ENCODE measurements around the gene CHST12.
"Not testable (repeated sequence)": the region's sequence is repeated elsewhere in the genome, so short reads cannot be mapped to it uniquely, and the experiment has no call there.

DNA sequence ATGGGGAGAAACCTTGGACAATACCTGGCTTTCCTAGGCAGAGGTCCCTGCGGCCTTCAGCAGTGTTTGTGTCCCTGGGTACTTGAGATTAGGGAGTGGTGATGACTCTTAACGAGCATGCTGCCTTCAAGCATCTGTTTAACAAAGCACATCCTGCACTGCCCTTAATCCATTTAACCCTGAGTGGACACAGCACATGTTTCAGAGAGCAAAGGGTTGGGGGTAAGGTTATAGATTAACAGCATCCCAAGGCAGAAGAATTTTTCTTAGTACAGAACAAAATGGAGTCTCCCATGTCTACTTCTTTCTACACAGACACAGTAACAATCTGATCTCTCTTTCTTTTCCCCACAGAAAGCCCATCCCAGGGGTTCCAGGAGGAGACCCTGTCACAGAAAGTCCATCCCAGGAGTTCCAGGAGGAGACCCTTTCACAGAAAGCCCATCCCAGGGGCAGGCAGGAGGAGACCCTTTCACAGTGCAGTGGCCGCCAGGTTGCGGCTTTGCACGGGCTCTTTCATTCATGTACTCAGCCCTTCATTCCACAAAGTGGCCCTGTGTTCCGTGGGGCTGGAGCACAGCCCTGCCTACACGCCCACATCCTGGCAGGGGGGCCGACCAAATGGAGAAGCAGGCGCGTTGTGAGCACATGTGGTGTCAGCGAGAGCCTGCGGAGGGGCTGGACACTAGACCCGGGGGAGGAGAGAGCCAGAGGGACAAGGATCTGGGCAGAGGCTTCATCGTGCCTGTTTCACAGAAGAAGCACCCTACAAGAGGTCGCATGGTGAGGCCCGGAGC lies 13.2 kb upstream of the CHST12 start:
- TF ChIP-seq, protein P1, sequence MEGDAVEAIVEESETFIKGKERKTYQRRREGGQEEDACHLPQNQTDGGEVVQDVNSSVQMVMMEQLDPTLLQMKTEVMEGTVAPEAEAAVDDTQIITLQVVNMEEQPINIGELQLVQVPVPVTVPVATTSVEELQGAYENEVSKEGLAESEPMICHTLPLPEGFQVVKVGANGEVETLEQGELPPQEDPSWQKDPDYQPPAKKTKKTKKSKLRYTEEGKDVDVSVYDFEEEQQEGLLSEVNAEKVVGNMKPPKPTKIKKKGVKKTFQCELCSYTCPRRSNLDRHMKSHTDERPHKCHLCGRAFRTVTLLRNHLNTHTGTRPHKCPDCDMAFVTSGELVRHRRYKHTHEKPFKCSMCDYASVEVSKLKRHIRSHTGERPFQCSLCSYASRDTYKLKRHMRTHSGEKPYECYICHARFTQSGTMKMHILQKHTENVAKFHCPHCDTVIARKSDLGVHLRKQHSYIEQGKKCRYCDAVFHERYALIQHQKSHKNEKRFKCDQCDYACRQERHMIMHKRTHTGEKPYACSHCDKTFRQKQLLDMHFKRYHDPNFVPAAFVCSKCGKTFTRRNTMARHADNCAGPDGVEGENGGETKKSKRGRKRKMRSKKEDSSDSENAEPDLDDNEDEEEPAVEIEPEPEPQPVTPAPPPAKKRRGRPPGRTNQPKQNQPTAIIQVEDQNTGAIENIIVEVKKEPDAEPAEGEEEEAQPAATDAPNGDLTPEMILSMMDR (IDR thresholded peaks at IDR 0.05; ENCODE audit: poor library complexity), result not testable (repeated sequence)
- not testable (repeated sequence) for TF ChIP-seq EZH2phosphoT487 (IDR thresholded peaks at IDR 0.05; ENCODE audit: low read depth, severe bottlenecking, unreplicated experiment); EZH2 (IDR thresholded peaks at IDR 0.05; ENCODE audit: borderline replicate concordance)

Data from hepatocyte (in vitro differentiated cells).